Duodenal mucosa (tissue), 2 donors: ENCODE data around the gene NFATC4.

Experiments used
- H3K27ac ChIP-seq: one replicate; pipeline ENCODE4 v1.7.0; 2013; ENCODE audit warnings: low read depth, low read length
- H3K27me3 ChIP-seq, 2 donors: one replicate each; pipeline ENCODE4 v1.7.0; 2013; ENCODE audit warnings: low read length in 2 of 2, control low read depth in 1 of 2; ENCODE audit not compliant: insufficient read depth in 2 of 2, control insufficient read depth in 1 of 2
- H3K36me3 ChIP-seq, 2 donors: one replicate each; pipeline ENCODE4 v1.7.0; 2013; ENCODE audit warnings: low read length in 2 of 2, control low read depth in 1 of 2; ENCODE audit not compliant: insufficient read depth in 2 of 2, control insufficient read depth in 1 of 2
- H3K4me1 ChIP-seq, 2 donors: one replicate each; pipeline ENCODE4 v1.7.0; 2013; ENCODE audit warnings: low read length in 2 of 2, control low read depth in 1 of 2; ENCODE audit not compliant: insufficient read depth in 2 of 2, control insufficient read depth in 1 of 2
- H3K4me3 ChIP-seq, 2 donors: one replicate each; pipeline ENCODE4 v1.7.0; 2013; ENCODE audit warnings: low read length in 2 of 2, low read depth in 1 of 2
- H3K9ac ChIP-seq, 2 donors: one replicate each; pipeline ENCODE4 v1.7.0; 2013; ENCODE audit warnings: low read length in 2 of 2, low read depth in 1 of 2
- H3K9me3 ChIP-seq, 2 donors: one replicate each; pipeline ENCODE4 v1.7.0; 2013; ENCODE audit warnings: low read length in 2 of 2, control low read depth in 1 of 2; ENCODE audit not compliant: control insufficient read depth in 1 of 2

Gene NFATC4

DNA sequence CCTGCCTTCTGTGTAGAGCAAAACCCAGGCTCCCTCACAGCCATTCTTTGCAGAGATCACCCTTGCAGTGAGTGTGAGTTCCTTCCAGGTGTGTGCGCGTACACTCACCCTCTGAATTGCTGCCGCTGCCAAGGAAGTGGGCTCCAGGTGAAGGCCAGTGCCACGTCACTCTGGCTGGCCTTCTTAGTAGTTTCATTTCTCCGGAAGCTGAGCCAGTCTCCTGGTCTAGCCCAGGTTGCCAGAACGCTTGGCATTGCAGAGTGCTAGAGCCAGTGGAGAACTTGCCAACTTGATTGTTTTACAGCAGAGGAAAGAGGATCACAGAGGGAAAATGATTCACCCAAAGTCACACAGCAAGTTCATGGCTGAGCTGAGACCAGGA, 50.5 kb downstream of the NFATC4 start:
- H3K4me1 ChIP-seq = peaks cover 20 to 23% of the 10 kb centered on the region in 2 donors
- H3K9me3 ChIP-seq = no peaks in the 10 kb centered on the region
- no peak overlapping the region for H3K4me3 ChIP-seq
- H3K36me3 ChIP-seq = peaks cover 0 to 14% of the 10 kb centered on the region in 2 donors
- no peak overlapping the region for H3K9ac ChIP-seq
- H3K27me3 ChIP-seq = no peaks in the 10 kb centered on the region
- H3K27ac ChIP-seq = no peak overlapping the region

DNA sequence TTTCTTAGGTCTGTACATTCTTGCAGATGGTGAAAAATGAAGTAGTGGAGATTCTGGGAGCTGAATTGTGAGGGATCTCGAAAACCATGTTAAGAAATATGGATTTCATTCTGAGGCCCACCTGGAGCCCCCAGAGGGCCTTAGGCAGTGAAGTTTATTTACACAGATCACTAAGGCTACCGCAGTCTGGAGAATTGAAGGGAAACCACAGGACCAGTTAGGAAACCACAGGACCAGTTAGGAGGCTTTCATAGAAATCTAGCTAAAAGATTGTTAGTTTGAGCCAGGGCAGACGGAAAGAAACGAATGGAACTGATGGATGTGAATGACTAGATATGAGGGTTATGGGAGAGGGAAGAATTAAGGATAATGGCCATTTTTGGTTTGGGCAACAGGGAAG, 54.3 kb downstream of the NFATC4 start:
- Histone ChIP-seq H3K36me3 (no peaks in the 10 kb centered on the region), H3K4me3 (no peak overlapping the region), H3K27me3 (no peaks in the 10 kb centered on the region), H3K27ac (no peak overlapping the region), H3K9ac (no peak overlapping the region), H3K9me3 (no peaks in the 10 kb centered on the region), H3K4me1 (peaks cover 36 to 38% of the 10 kb centered on the region in 2 donors)

DNA sequence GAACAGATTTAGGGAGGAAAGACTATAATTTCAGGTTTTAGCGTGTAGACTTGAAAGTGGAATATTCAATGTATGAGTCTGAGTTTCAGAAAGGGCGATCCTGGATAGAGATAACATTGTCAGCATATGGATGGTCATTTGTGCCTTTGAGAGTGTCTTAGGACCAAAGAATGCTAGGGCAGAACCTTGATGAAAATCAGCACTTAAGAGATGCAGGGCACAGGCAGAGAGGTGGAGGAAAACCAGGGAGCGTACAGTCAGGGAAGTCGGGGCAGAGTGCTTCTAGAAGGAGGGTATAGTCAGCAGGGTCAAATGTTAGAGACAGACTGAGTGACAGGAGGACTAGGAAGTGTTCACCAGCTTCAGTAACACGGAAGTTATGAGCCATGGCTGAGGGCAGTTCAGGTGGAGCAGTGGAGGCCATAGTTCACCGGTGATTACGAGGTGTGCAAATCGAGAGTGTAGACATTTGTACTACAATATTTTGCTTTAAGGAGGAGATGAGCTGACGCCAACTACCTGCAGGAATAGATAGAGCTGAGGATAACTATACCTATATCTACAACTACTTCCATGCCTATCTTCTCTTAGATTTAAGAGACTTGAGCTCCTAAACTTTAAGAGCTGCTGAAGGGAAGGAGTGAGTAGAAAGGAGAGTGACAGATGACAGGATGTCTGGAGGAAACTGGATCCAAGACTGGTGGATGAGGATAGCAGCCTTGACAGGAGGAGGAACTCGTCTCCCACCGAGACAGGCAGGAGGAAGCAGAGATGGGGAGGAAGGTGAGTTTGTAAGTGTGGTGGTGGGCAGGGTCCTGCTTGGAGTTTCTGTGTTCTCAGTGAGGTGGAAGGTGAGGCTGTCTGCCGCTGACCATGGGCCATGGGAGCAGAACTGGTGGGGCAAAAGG, 55.0 kb downstream of the NFATC4 start:
- Histone ChIP-seq H3K4me3 (peak overlapping the region; percentile 59 to 71), H3K36me3 (no peaks in the 10 kb centered on the region), H3K4me1 (peaks cover 42 to 43% of the 10 kb centered on the region in 2 donors), H3K9me3 (no peaks in the 10 kb centered on the region), H3K9ac (peak overlapping the region; percentile 49 to 53), H3K27ac (peak overlapping the region; percentile 62), H3K27me3 (no peaks in the 10 kb centered on the region)

- H3K27ac ChIP-seq = no peak overlapping the region
- H3K9ac ChIP-seq = no peak overlapping the region
- H3K27me3 ChIP-seq = no peaks in the 10 kb centered on the region
- H3K4me3 ChIP-seq = peak overlapping the region in 1 of 2 donors; percentile 60
- peaks cover 50 to 51% of the 10 kb centered on the region in 2 donors for H3K4me1 ChIP-seq
- no peaks in the 10 kb centered on the region for H3K9me3 ChIP-seq
- peaks cover 0 to under 1% of the 10 kb centered on the region in 2 donors for H3K36me3 ChIP-seq
Observed at GRCh38 chr14:24425704-24426103, 57.7 kb downstream of the NFATC4 start.

DNA sequence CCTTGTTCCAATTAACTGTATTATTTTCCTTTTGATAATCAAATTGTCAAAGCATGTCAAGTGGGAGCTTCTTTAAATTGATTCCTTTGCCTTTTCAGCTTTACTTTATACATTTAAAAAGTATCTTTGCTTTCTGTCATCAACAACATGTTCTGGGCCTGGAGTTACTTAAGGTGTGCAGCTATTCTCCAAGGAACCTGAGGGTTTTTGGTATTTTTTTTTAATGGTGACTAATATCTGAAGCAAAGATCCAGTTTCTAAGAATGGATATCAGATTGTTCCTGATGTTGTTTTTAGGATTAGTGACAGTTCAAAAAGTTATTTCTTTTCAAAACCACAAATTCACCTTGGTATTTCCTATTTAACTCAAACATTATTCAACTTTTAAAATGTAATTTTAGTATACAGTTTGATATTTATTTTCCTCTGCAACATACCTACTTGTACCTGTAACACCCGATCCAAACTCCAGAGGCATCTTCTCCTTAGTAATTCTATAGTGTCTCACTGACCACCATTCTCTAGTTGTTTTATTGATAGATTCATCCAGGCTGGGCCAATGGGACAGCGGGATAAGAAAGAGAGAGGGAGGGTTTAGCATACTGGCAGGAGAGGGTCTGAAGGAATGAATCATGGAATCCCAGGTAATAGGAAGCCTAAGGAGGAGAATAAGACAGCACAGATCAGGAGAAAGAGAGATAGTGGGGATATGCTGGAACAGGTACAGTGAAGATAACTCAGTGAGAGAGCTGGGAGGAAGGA, 58.3 kb downstream of the NFATC4 start:
- peaks cover 56 to 57% of the 10 kb centered on the region in 2 donors for H3K4me1 ChIP-seq
- peaks cover 0 to 3% of the 10 kb centered on the region in 2 donors for H3K36me3 ChIP-seq
- peak overlapping the region; percentile 35 for H3K27ac ChIP-seq
- no peaks in the 10 kb centered on the region for H3K9me3 ChIP-seq
- H3K4me3 ChIP-seq = peak overlapping the region; percentile 51 to 60
- peak overlapping the region in 1 of 2 donors; percentile 8 for H3K9ac ChIP-seq
- no peaks in the 10 kb centered on the region for H3K27me3 ChIP-seq

GRCh38 chr14:24426912-24427536, 59.0 kb downstream of the NFATC4 start:
- Histone ChIP-seq H3K4me1 (peaks cover 63 to 64% of the 10 kb centered on the region in 2 donors), H3K36me3 (peaks cover 2 to 4% of the 10 kb centered on the region in 2 donors), H3K4me3 (peak overlapping the region; percentile 55 to 59), H3K9ac (peak overlapping the region in 1 of 2 donors; percentile 71), H3K27ac (peak overlapping the region; percentile 74), H3K9me3 (no peaks in the 10 kb centered on the region), H3K27me3 (no peaks in the 10 kb centered on the region)

DNA sequence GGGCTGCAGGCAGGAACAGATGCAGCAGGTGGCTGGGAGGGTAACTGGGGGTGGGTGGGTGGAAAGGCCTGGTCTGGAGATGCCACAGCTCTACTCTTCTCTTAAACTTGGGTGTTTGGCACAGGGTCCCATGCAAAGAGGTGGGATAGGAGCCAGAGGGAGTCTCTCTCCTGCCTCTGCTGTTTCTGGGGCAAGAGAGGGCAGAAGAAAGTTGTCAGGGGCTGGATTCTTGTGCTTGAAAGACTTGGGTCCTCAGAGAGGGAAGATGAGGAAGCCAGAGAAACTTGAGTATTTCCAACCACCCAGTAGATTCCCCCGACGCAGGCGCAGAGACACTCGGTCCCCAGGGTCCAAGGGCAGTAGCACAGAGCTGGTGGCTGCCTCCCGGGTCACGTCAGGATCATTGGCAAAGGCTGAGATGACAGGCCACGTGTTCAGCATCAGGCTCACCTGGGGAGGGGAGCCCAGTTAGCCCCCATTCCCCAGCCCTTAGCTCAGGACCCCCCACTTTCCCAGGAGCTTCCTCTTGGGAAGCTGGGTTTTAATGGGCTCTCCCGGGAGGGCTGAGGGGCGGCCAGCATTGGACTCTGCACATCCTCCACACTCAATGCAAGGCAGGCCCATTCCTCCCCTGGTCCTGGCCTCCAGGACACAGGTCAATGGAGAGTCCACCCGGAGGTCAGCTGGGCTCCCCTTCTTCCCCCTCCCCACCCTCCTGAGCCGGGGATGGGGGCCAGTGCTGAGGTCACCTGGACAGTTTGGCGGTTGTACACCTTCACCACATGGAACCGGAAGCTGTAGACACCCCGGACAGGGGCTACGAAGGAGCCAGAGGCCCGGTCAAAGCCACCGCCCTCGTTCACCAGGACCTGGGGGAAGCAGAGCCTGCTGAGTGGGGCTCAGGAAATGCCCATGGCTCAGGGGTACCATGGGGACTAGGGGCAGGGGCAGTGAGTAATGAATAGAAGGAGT, 59.8 kb downstream of the NFATC4 start:
- Histone ChIP-seq H3K27ac (peak overlapping the region; percentile 74), H3K4me3 (peak overlapping the region; percentile 42 to 59), H3K9me3 (no peaks in the 10 kb centered on the region), H3K9ac (peak overlapping the region; percentile 30 to 71), H3K36me3 (peaks cover 10 to 11% of the 10 kb centered on the region in 2 donors), H3K4me1 (peaks cover 63 to 66% of the 10 kb centered on the region in 2 donors), H3K27me3 (no peaks in the 10 kb centered on the region)

- Histone ChIP-seq H3K4me1 (peaks cover 60 to 66% of the 10 kb centered on the region in 2 donors), H3K36me3 (peaks cover 19 to 20% of the 10 kb centered on the region in 2 donors), H3K27me3 (no peaks in the 10 kb centered on the region), H3K4me3 (peak overlapping the region; percentile 96 to 97), H3K9me3 (no peaks in the 10 kb centered on the region), H3K9ac (peak overlapping the region; percentile 78 to 98), H3K27ac (peak overlapping the region; percentile 96)
Observed at GRCh38 chr14:24428628-24429394, 60.8 kb downstream of the NFATC4 start.
